ENCODE measurements around the gene BRD1. TPM values are rescaled to one million over a fixed set of nuclear protein-coding genes. Genes with fewer than 3 reads are reported as not detected.

Gene BRD1
- total RNA-seq, 1 donor from 2014 or later: 18.0 TPM

DNA sequence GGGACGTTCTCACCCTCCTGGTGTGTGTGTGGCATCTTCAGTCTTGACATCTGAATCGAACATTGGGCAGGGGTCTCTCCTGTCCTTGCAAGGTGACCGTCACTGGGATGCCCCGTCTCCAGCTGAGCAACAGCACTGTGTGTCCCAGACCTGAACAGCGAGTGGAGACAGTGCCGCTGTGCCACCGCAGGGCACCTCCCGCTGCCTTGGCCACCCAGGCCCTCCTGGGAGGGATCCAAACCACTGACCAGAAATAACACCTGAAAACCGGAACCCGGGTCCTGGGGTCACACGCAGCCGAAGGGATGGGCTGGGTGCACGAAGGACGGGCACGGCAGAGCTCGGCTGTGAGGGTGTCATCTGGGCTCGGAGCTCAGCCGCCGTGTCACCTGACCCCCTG is 102.2 kb downstream of the BRD1 start:
- DNase-seq (ENCODE audit: low spot score): no peak
- intact Hi-C loops (cut with DNase I): no loop called here

GRCh38 chr22:49724893-49725489 is 102.7 kb downstream of the BRD1 start:
- intact Hi-C loops (cut with DNase I): no loop called here
- no peak for DNase-seq (ENCODE audit: low spot score)

DNA sequence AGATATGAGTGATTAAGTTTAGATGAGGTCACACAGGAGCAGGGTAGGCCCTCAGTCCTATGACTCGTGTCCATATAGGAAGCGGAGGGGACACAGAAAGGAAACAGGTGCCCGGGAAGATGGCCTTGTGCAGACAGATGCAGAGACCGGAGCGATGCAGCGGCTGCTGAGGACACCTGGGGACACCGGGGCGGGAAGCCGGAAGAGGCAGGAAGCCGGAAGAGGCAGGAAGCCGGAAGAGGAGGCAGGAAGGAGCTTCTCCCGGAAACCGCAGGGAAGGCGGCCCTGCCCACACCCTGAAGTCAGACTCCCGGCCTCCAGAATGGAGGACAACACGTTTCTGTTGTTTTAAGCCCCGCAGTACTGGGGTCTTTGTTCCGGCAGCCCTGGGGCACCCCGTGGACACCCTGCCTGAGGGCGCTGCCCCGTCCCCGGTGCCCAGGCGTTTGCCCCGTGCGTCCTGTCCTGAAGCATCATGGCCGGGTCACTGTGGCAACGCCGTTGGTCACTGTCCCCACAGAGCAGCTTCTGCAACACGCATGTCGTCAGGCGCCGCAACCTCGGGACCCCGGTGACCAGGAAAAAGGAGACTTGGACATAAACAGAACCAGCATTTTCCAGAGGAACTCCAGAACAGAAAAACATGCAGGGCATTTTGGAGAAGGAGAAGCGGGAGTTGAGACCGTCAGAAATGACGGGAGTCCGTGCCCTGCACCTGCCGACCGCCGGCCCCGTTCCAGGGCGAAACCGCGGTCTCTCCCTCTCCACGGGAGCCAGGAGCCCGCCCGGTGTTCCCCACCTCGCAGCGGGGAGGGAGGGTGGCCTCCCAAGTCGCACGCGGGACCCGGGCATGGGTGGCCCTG is 103.4 kb downstream of the BRD1 start:
- no peak for DNase-seq (ENCODE audit: low spot score)
- intact Hi-C loops (cut with DNase I): no loop called here

GRCh38 chr22:49723478-49724029 is 104.1 kb downstream of the BRD1 start:
- DNase-seq (ENCODE audit: low spot score): no peak
- intact Hi-C loops (cut with DNase I): no loop called here

Other genes starting within 250 kb of the BRD1 start
- 6.2 TPM for gene ZBED4, start 26.0 kb upstream of the BRD1 start, total RNA-seq
- gene ALG12, start 90.6 kb upstream of the BRD1 start, total RNA-seq: 14.3 TPM
- gene CRELD2, start 90.8 kb upstream of the BRD1 start, total RNA-seq: 32.9 TPM
- 31.3 TPM for gene PIM3, start 132.9 kb upstream of the BRD1 start, total RNA-seq
- gene IL17REL, start 184.9 kb upstream of the BRD1 start, total RNA-seq: not detected
- gene TTLL8, start 230.4 kb upstream of the BRD1 start, total RNA-seq: not detected

All from cardiac septum (tissue), 1 donor.